H1 (cell line): ENCODE results near the gene VDAC2. TPM values are rescaled to one million over a fixed set of nuclear protein-coding genes. Genes with fewer than 3 reads are reported as not detected.

ENCODE experiments used
- CHD7 ChIP-seq: fragments of 300-600 bp; sonication (generic); IDR thresholded peaks from 2 replicates; pipeline ENCODE4 v1.7.1; 2012; ENCODE audit warnings: low read length, moderate library complexity, mild to moderate bottlenecking, inconsistent platforms; ENCODE audit not compliant: insufficient replicate concordance
- E2F6 ChIP-seq: IDR thresholded peaks from 2 replicates; pipeline ENCODE4 v1.6.1; 2012; ENCODE audit warnings: inconsistent platforms
- polyA plus RNA-seq, 7 experiments: library from polyadenylated mRNA; depleted of rRNA in 3 of 7; stranded (reverse) in 5 of 7; unstranded in 2 of 7; fragments of >200 nt in 5 of 7; fragments of 200-250 nt in 2 of 7; gene quantifications; 1 replicate in 5 of 7; 2 replicates in 1 of 7; 4 replicates in 1 of 7; pipeline versions ENCODE4 v1.2.1 to v1.2.3, GENCODE V29; 2011 to 2013; ENCODE audit warnings: missing spikeins in 2 of 7, mixed read lengths in 2 of 7
- total RNA-seq: library from RNA; stranded (reverse); fragmentation: NEBNext Ultra II Directional; extraction: Animal tissue kit (Norgen Biotek cat#: 25700); gene quantifications from 2 replicates; pipeline ENCODE4 v1.2.1, GENCODE V29; 2021

VDAC2 gene
- total and polyA plus RNA-seq, 2 of the 8 experiments (the other 6 are each of a cell fraction or from before 2014, with no cell fraction given) = 89.8 to 284 TPM

GRCh38 chr10:75250934-75251333, 40.3 kb downstream of the VDAC2 start (continued):
- TF ChIP-seq CHD7 (no peak), E2F6 (no peak)
- TF ChIP-seq, all 59 proteins: peak for 0
